ENCODE measurements around the gene CREB3L1. TPM values are rescaled to one million over a fixed set of nuclear protein-coding genes. Genes with fewer than 3 reads are reported as not detected.

The CREB3L1 gene
- total RNA-seq, 1 donor from 2014 or later: 6.1 TPM

GRCh38 chr11:46326813-46327416 lies 49.5 kb downstream of the CREB3L1 start:
- DNase-seq: no peak
- H3K4me1 Mint-ChIP-seq (ENCODE audit: low read depth, unreplicated experiment): peaks cover 19% of the 10 kb centered on the region
- H3K27ac Mint-ChIP-seq (ENCODE audit: unreplicated experiment): no peak overlapping the region

GRCh38 chr11:46327829-46328228 lies 50.4 kb downstream of the CREB3L1 start:
- Mint-ChIP-seq H3K4me3 (ENCODE audit: unreplicated experiment) (no peak overlapping the region), H3K9me3 (ENCODE audit: unreplicated experiment) (peaks cover 6% of the 10 kb centered on the region)

More at GRCh38 chr11:46326813-46327416, 49.5 kb downstream of the CREB3L1 start:
- H3K27me3 Mint-ChIP-seq (ENCODE audit: unreplicated experiment): peaks cover 8% of the 10 kb centered on the region
- TF ChIP-seq CTCF (IDR thresholded peaks at IDR 0.05; ENCODE audit: partially characterized antibody, unreplicated experiment): no peak
- H3K36me3 Mint-ChIP-seq (ENCODE audit: unreplicated experiment): no peaks in the 10 kb centered on the region
- no peak overlapping the region for H3K4me3 Mint-ChIP-seq (ENCODE audit: unreplicated experiment)
- peaks cover 8% of the 10 kb centered on the region for H3K9me3 Mint-ChIP-seq (ENCODE audit: unreplicated experiment)

GRCh38 chr11:46330154-46330553 lies 52.7 kb downstream of the CREB3L1 start:
- no peak for TF ChIP-seq CTCF (IDR thresholded peaks at IDR 0.05; ENCODE audit: partially characterized antibody, unreplicated experiment)
- Mint-ChIP-seq H3K9me3 (ENCODE audit: unreplicated experiment) (peaks cover 10% of the 10 kb centered on the region), H3K27me3 (ENCODE audit: unreplicated experiment) (peaks cover 6% of the 10 kb centered on the region), H3K4me1 (ENCODE audit: low read depth, unreplicated experiment) (peaks cover 20% of the 10 kb centered on the region), H3K27ac (ENCODE audit: unreplicated experiment) (peak overlapping the region; percentile 93), H3K36me3 (ENCODE audit: unreplicated experiment) (no peaks in the 10 kb centered on the region), H3K4me3 (ENCODE audit: unreplicated experiment) (peak overlapping the region; percentile 85)
- DNase-seq: no peak

More at GRCh38 chr11:46327829-46328228, 50.4 kb downstream of the CREB3L1 start:
- Mint-ChIP-seq H3K36me3 (ENCODE audit: unreplicated experiment) (no peaks in the 10 kb centered on the region), H3K27ac (ENCODE audit: unreplicated experiment) (peak overlapping the region; percentile 5), H3K27me3 (ENCODE audit: unreplicated experiment) (peaks cover 6% of the 10 kb centered on the region), H3K4me1 (ENCODE audit: low read depth, unreplicated experiment) (peaks cover 19% of the 10 kb centered on the region)
- no peak for DNase-seq
- TF ChIP-seq CTCF (IDR thresholded peaks at IDR 0.05; ENCODE audit: partially characterized antibody, unreplicated experiment): no peak

GRCh38 chr11:46330563-46331281 lies 53.3 kb downstream of the CREB3L1 start:
- TF ChIP-seq CTCF (IDR thresholded peaks at IDR 0.05; ENCODE audit: partially characterized antibody, unreplicated experiment): no peak
- peaks cover 6% of the 10 kb centered on the region for H3K27me3 Mint-ChIP-seq (ENCODE audit: unreplicated experiment)
- peaks cover 20% of the 10 kb centered on the region for H3K4me1 Mint-ChIP-seq (ENCODE audit: low read depth, unreplicated experiment)
- H3K4me3 Mint-ChIP-seq (ENCODE audit: unreplicated experiment): peak overlapping the region; percentile 85
- H3K9me3 Mint-ChIP-seq (ENCODE audit: unreplicated experiment): peaks cover 10% of the 10 kb centered on the region
- no peaks in the 10 kb centered on the region for H3K36me3 Mint-ChIP-seq (ENCODE audit: unreplicated experiment)
- peak overlapping the region; percentile 93 for H3K27ac Mint-ChIP-seq (ENCODE audit: unreplicated experiment)
- DNase-seq: peak; percentile 47
